NCI-H2107 treated with DMSO at 0.1 percent for 48 hours (cell line): Measurements from ENCODE around the gene NXF1.
A peak's percentile ranks its signal among the peaks of the same experiment; 100 is the strongest.
"Not testable (repeated sequence)": the region's sequence is repeated elsewhere in the genome, so short reads cannot be mapped to it uniquely, and the experiment has no call there.

Experiments
- DNase-seq: peaks from one replicate; lab custom pipeline; 2025; ENCODE audit not compliant: unreplicated experiment; lab: John Stamatoyannopoulos, UW

Gene NXF1

DNA sequence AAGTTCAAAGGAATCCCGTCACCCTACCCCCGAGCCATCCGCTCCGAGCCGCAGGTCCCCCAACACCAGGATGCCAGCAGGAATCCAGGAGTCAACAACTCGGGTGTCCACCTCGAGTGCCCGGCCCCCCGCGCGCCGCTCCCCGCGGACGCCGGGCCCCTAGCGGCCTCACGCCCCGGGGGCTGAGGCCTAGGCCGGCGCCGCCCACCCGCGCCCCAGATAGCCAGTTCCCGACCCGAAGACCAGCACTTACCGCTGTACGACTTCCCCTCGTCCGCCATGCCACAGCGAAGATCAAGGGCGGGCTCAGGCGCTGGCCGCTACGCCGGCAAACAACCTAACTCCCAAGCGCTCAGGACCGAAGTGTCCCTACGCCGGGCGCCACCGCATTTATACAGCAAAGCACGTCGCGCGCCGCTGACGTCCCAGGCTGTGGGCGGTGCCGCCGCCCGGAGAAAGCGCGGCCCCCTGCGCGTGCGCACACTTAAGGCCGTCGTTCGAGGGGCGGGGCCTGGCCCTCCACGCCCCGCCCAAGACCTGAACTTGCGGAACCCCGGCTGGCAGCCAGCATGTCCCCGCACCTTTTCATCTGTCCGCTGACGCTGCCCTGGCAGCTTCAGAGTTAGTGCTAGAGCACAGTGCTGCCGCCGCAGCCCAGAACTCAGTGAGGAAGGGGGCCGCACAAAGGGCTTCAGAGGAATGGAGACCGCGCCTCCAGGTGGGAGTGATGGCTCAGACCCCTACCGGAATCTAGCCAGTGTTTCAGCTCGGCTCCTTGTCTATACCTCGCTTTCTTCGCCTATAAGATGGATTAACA lies at the start of gene NXF1:
TSS of gene NXF1 (minus strand) at position 365 of the 817 bp plus-strand sequence. CDS start at position 281, 84 bp downstream.
- peak; percentile 82 for DNase-seq

GRCh38 chr11:62854013-62854824 lies 49.0 kb upstream of the NXF1 start:
- DNase-seq, result no peak

DNA sequence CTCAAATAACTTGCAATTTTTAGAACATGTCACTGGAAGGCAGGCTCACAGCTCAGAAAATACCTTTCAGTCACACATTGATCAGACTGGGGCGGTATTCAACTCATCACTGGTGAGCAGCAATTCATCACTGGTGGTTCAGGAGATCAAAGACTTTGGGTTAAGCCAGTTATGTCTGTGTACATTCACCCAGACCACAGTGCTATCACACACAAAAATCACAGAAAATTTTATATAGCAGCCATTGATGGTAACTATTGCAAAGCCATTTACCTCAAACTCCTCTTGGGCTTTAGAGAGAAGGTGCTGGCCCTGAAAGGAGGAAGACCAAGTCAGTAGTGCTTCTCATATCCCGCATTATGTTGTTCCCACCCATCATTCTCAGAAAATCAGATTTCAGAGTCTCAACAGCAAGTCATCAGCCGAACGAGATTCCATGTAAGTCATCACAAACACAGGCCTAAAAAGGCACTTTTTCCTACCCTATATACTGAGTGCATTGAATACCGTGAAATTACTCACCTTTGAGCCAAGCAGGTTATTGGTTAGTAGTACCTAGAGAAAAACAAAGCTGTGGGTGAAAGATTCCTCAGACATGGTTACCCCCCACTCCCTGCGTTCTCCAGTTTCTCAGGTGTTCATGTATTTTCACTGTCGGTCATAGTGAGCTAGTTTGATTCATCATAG lies 48.2 kb upstream of the NXF1 start:
- no peak for DNase-seq

- no peak for DNase-seq
Observed at GRCh38 chr11:62852523-62853188, 47.4 kb upstream of the NXF1 start.

DNA sequence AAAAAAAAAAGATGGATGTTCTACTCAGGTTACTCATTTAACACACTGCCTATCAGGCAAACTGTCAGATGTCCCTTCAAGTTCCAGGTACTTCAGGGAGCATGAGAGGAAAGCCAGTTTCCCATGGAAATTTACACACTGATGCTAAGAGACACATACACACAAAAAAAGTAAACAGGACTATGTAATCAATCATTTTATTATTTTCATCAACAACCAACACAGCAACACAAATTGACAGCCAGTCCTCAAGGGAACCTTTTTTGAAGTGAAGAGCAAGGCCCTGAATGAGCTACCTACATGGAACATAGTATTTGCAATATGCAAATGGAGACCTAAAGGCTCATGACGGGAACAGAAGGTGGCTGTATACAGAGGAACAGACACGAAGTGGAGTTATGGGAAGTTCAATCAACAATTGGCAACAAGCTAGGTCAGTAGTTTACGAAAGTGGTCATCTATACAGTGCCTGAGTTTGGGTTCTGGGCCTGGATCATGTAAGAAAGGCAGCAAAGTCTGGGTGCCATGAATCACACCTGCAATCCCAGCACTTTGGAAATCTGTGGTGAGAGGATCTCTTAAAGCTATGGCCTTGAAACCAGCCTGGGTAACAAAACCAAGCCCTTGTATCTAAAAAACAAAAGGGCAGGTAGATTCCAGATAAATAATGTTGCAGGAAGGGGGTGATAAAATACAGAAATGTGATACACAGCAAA lies 46.7 kb upstream of the NXF1 start:
- no peak for DNase-seq

DNA sequence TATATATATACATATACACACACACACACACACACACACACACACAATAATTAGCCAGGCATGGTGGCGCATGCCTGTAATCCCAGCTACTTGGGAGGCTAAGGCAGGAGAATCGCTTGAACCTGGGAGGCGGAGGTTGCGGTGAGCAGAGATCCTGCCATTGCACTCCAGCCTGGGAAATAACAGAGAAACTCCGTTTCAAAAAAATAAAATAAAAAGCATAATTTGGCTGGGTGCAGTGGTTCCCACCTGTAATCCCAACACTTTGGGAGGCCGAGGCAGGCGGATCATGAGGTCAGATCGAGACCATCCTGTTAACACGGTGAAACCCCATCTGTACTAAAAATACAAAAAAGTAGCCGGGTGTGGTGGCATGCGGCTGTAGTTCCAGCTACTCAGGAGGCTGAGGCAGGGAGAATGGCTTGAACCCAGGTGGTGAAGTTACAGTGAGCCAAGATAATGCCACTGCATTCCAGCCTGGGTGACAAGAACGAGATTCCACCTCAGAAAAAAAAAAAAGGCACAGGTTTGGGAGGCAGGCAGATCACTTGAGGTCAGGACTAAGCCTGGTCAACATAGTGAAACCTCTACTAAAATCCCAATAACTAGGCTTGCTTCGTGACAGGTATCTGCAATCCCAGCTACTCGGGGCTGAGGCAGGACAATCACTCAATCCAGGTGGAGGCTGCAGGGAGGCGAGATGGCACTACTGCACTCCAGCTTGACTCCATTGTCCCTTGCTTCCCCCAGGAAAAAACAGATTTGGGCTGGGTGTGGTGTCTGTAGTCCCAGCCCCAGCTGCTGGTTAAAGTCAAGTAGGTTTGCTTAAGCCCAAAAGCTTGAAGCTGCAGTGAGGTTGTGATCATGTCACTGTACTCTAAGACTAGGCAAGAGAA lies 45.9 kb upstream of the NXF1 start:
- no peak for DNase-seq

GRCh38 chr11:62847767-62848314 lies 42.6 kb upstream of the NXF1 start:
- no peak for DNase-seq

DNA sequence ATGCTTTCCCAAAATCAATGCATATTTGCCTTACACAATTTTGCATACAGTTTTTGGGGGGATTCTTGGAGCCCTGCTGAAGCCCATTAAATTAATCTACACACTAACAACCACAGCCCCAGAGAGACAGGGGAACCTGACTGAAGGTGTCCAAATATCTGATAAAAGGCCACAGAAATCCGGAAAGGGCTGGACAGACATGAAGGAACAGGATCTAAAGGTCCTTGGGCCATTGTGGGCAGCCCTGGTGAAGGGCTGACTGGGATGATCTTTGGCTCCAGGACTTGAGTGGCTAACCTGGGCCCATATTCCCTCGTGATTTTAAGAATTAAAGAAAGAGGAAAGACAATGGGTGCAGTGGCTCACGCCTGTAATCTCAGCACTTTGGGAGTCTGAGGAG lies 40.9 kb upstream of the NXF1 start:
- no peak for DNase-seq

GRCh38 chr11:62844154-62844553 lies 38.9 kb upstream of the NXF1 start:
- DNase-seq, result no peak

DNA sequence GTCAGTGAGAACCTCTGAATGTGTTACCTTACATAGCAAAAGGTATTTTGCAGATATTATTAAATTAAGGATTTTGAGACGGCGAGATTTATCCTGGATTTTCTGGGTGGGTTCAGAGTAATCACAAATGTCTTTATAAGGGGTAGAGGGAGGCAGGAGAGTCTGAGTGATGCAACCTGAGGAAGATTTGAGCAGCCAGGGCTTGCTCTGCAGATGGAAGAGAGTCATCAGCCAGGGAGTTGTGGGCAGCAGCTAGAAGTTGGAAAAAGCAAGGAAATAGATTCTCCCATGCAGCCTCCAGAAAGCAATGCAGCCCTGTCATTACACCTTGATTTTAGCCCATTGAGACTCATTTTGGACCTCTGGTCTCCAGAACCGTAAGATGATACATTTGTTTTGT lies 38.2 kb upstream of the NXF1 start:
- DNase-seq, result no peak

- DNase-seq, result not testable (repeated sequence)
Observed at GRCh38 chr11:62842891-62843290, 37.7 kb upstream of the NXF1 start.

- no peak for DNase-seq
Observed at GRCh38 chr11:62842171-62842741, 37.0 kb upstream of the NXF1 start.

DNA sequence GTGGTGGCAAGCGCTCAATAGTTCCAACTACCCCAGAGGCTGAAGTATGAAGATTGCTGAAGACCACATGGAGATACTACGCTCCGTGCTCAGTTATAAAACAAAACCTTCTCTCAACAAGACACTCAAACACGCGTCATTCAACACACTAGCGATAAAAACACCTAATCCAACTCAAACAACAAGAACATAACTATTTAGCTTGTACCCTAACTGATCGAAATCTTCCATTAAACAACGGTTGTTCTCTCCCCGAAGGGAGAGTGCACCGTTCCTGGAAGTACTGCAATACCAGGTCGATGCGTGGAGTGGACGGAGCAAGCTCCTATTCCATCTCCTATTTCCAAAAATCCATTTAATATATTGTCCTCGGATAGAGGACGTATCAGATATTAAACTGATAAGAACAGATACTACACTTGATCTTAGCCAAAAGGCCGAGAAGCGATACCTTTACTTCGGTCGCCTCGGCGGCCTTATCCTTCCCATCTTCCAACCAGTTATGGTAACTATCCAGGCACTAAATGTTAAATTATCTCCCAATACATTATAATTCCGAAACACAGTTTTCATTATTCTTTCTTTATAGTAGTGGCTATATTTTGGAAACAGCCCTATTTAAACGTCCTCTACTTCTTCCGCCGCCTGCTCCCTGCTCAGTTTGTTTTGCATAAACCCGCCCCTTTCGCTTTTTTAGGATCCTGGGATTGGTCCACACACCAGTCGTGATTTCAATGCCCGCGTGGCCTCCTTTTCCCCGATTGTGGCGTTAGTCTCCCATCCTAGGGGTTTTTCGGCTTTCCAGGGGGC lies 36.3 kb upstream of the NXF1 start:
- peak; percentile 99 for DNase-seq

GRCh38 chr11:62840721-62841360 lies 35.6 kb upstream of the NXF1 start:
- not testable (repeated sequence) for DNase-seq

- peak; percentile 90 for DNase-seq
Observed at GRCh38 chr11:62839050-62839945, 34.1 kb upstream of the NXF1 start, which contains the start of gene WDR74. WDR74 (minus strand) TSS chr11:62839590; CDS start chr11:62839570, 20 bp downstream.

DNA sequence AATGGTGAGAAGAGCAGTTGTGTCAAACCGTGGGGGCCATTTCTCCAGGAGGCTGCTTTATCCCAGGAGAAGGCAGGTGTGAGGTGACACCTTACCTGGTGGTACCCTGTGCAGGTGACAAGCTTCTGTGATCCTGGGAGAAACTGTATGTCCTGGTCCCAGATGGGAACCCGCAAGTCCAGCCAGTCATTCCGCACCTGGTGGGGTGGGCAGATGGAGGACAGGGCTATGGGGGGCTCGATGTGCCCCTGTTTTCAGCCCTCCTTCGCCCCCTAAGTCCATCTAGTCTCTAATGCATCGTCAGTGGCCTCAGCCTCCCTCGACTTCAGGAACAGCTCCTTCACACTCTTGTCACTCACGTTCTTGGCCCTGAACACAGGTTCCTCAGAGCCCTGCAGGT lies 30.1 kb upstream of the NXF1 start:
- no peak for DNase-seq
